SU-DHL-6 (cell line): ENCODE data around the gene ZNRF1.

Source experiments
- H2AFZ ChIP-seq: fragments of 200-600 bp; sonication (generic); 2 replicates; pipeline ENCODE4 v1.6.1; 2014; ENCODE audit warnings: low read depth, mild to moderate bottlenecking, moderate library complexity, mixed read lengths, antibody characterized with exemption, low read length; ENCODE audit not compliant: severe bottlenecking
- H3F3A ChIP-seq: fragments of 200-600 bp; shearing (Covaris generic); 2 replicates; pipeline ENCODE4 v1.6.0; 2016; ENCODE audit warnings: antibody characterized with exemption, mild to moderate bottlenecking; ENCODE audit not compliant: insufficient read depth
- H3K27ac ChIP-seq: fragments of 200-600 bp; sonication (generic); 2 replicates; pipeline ENCODE4 v1.5.1; 2016; ENCODE audit warnings: low read depth, mild to moderate bottlenecking, low read length, moderate library complexity, mixed read lengths
- H3K27me3 ChIP-seq: fragments of 200-600 bp; sonication (generic), shearing (Covaris generic); 2 replicates; pipeline ENCODE4 v1.6.0; 2014; ENCODE audit warnings: mild to moderate bottlenecking, low read length
- H3K36me3 ChIP-seq: fragments of 200-600 bp; sonication (generic); 2 replicates; pipeline ENCODE4 v1.6.1; 2014; ENCODE audit warnings: mild to moderate bottlenecking, low read length, mixed read lengths
- H3K4me2 ChIP-seq: fragments of 300-600, 200-600 bp; shearing (Covaris generic), sonication (generic); 2 replicates; pipeline ENCODE4 v1.6.0; 2014; ENCODE audit warnings: low read length, low read depth, mild to moderate bottlenecking; ENCODE audit not compliant: poor library complexity, severe bottlenecking
- H3K4me3 ChIP-seq: fragments of 200-600 bp; sonication (generic); 2 replicates; pipeline ENCODE4 v1.5.1; 2014; ENCODE audit warnings: antibody characterized with exemption, low read length, mild to moderate bottlenecking, mixed read lengths; ENCODE audit not compliant: insufficient read depth, poor library complexity, severe bottlenecking
- H3K79me2 ChIP-seq: fragments of 200-600 bp; sonication (generic); 2 replicates; pipeline ENCODE4 v1.6.1; 2014; ENCODE audit warnings: mild to moderate bottlenecking, low read length, moderate library complexity; ENCODE audit not compliant: insufficient read depth
- H3K9ac ChIP-seq: fragments of 200-600 bp; sonication (generic); 2 replicates; pipeline ENCODE4 v1.7.0; 2014; ENCODE audit warnings: mild to moderate bottlenecking, low read length
- H3K9me2 ChIP-seq: fragments of 200-600 bp; sonication (generic); replicated peaks from 2 replicates; pipeline ENCODE4 v1.6.1; 2014; ENCODE audit warnings: low read length; ENCODE audit not compliant: insufficient read depth
- H3K9me3 ChIP-seq: fragments of 200-600 bp; sonication (generic); 2 replicates; pipeline ENCODE4 v1.6.1; 2014; ENCODE audit warnings: low read length, mixed read lengths; ENCODE audit not compliant: insufficient read depth
- H4K20me1 ChIP-seq: fragments of 200-600 bp; sonication (generic); 2 replicates; pipeline ENCODE4 v1.6.1; 2014; ENCODE audit warnings: low read depth, mild to moderate bottlenecking, antibody characterized with exemption, low read length, moderate library complexity, mixed read lengths
- CTCF ChIP-seq: fragments of 200-600 bp; sonication (generic); IDR thresholded peaks from one replicate; pipeline ENCODE4 v1.5.1; 2017; ENCODE audit warnings: antibody characterized with exemption, mild to moderate bottlenecking, low read length, moderate library complexity; ENCODE audit not compliant: insufficient read depth, poor library complexity, severe bottlenecking
- EZH2phosphoT487 ChIP-seq: fragments of 200-600 bp; sonication (generic), shearing (Covaris generic); conservative IDR thresholded peaks from 2 replicates; pipeline ENCODE4 v1.6.1; 2018; ENCODE audit warnings: mild to moderate bottlenecking, antibody characterized with exemption, low read length, moderate library complexity, mixed read lengths

ZNRF1 gene

GRCh38 chr16:75017670-75018525 is 19.1 kb downstream of the ZNRF1 start:
- Histone ChIP-seq H3K9me3 (peaks cover 12% of the 10 kb centered on the region; the same call in 1 of the 2 replicates), H3K79me2 (peaks cover 10% of the 10 kb centered on the region)

DNA sequence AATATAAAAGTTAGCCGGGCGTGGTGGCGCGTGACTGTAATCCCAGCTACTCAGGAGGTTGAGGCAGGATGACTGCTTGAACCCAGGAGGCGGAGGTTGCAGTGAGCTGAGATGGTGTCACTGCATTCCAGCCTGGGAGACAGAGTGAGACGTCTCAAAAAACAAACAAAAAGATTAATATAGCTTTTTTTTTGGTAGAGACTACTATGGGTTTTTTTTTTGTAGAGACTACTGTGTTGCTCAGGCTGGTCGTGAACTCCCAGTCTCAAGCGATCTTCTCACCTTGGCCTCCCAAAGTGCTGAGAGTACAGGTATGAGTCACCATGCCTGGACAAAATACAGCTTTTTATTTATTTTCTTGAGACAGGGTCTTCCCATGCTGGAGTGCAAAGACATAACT is 20.2 kb downstream of the ZNRF1 start:
- TF ChIP-seq CTCF (no peak), EZH2phosphoT487 (no peak)
- H3K27ac ChIP-seq, result no peak overlapping the region
- no peak overlapping the region for H3K4me3 ChIP-seq
- H3K9ac ChIP-seq, result no peak overlapping the region
- H4K20me1 ChIP-seq, result no peaks in the 10 kb centered on the region
- H3K9me2 ChIP-seq, result no peaks in the 10 kb centered on the region
- no peaks in the 10 kb centered on the region for H3K27me3 ChIP-seq
- no peaks in the 10 kb centered on the region for H3F3A ChIP-seq
- H3K4me2 ChIP-seq, result no peak overlapping the region
- peaks cover 7% of the 10 kb centered on the region; the same call in 1 of the 2 replicates for H3K36me3 ChIP-seq
- H2AFZ ChIP-seq, result no peak overlapping the region
- H3K79me2 ChIP-seq, result peaks cover 10% of the 10 kb centered on the region
- H3K9me3 ChIP-seq, result peaks cover 12% of the 10 kb centered on the region; the same call in 1 of the 2 replicates

More at GRCh38 chr16:75017670-75018525, 19.1 kb downstream of the ZNRF1 start:
- H3K9ac ChIP-seq, result no peak overlapping the region
- no peaks in the 10 kb centered on the region for H3F3A ChIP-seq
- H3K4me3 ChIP-seq, result no peak overlapping the region
- H3K4me2 ChIP-seq, result no peak overlapping the region
- H4K20me1 ChIP-seq, result no peaks in the 10 kb centered on the region
- no peaks in the 10 kb centered on the region for H3K27me3 ChIP-seq
- TF ChIP-seq CTCF (no peak), EZH2phosphoT487 (no peak)
- no peak overlapping the region for H2AFZ ChIP-seq
- H3K9me2 ChIP-seq, result no peaks in the 10 kb centered on the region
- H3K27ac ChIP-seq, result no peak overlapping the region
- H3K36me3 ChIP-seq, result peaks cover 7% of the 10 kb centered on the region; the same call in 1 of the 2 replicates

DNA sequence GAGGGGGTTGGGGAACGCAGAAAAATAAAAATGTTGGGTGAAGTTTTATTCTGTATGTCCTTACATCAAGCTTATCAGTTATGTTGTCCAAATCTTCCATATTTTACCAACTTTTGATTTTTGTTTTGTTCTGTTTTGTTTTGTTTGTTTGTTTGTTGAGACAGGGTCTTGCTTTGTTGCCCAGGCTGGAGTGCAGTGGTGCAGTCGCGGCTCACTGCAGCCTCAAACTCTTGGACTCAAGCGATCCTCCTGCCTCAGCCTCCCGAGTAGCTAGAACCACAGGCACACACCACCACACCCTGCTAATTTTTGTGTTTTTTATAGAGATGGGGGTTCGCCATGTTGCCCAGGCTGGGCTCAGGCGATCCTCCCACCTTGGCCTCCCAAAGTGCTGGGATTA is 20.8 kb downstream of the ZNRF1 start:
- H3K4me3 ChIP-seq, result no peak overlapping the region
- H3F3A ChIP-seq, result no peaks in the 10 kb centered on the region
- peaks cover 7% of the 10 kb centered on the region; the same call in 1 of the 2 replicates for H3K36me3 ChIP-seq
- H3K9me2 ChIP-seq, result no peaks in the 10 kb centered on the region
- H3K9ac ChIP-seq, result no peak overlapping the region
- H3K27ac ChIP-seq, result no peak overlapping the region
- H2AFZ ChIP-seq, result no peak overlapping the region
- H4K20me1 ChIP-seq, result no peaks in the 10 kb centered on the region
- peaks cover 10% of the 10 kb centered on the region for H3K79me2 ChIP-seq
- no peak overlapping the region for H3K4me2 ChIP-seq
- H3K27me3 ChIP-seq, result no peaks in the 10 kb centered on the region
- TF ChIP-seq EZH2phosphoT487 (no peak), CTCF (no peak)
- peaks cover 12% of the 10 kb centered on the region; the same call in 1 of the 2 replicates for H3K9me3 ChIP-seq
